Measurements from ENCODE around the gene CSNK2A1.

GRCh38 chr20:497979-498378 lies 45.6 kb downstream of the CSNK2A1 start:
- TF ChIP-seq CTCF (IDR thresholded peaks at IDR 0.05) (no peak), EZH2 (IDR thresholded peaks at IDR 0.05; ENCODE audit: borderline replicate concordance, insufficient read depth, low read depth, low read length, poor library complexity, severe bottlenecking) (no peak)
